Stimulated activated CD4-positive, alpha-beta T cell treated with anti-CD3 and anti-CD28 coated beads, TNF-alpha, amount 100 ng/mL, for 4 hours (primary cell): ENCODE results near the gene PLCB1.
"Not testable (repeated sequence)": the region's sequence is repeated elsewhere in the genome, so short reads cannot be mapped to it uniquely, and the experiment has no call there.

Source experiments
- DNase-seq, 3 experiments: peaks; one replicate each; pipeline ENCODE4 v3.0.0-alpha.2; 2020; ENCODE audit warnings: low read depth in 3 of 3

PLCB1 gene

GRCh38 chr20:8402798-8403197, 270.7 kb downstream of the PLCB1 start:
- no peak for DNase-seq

DNA sequence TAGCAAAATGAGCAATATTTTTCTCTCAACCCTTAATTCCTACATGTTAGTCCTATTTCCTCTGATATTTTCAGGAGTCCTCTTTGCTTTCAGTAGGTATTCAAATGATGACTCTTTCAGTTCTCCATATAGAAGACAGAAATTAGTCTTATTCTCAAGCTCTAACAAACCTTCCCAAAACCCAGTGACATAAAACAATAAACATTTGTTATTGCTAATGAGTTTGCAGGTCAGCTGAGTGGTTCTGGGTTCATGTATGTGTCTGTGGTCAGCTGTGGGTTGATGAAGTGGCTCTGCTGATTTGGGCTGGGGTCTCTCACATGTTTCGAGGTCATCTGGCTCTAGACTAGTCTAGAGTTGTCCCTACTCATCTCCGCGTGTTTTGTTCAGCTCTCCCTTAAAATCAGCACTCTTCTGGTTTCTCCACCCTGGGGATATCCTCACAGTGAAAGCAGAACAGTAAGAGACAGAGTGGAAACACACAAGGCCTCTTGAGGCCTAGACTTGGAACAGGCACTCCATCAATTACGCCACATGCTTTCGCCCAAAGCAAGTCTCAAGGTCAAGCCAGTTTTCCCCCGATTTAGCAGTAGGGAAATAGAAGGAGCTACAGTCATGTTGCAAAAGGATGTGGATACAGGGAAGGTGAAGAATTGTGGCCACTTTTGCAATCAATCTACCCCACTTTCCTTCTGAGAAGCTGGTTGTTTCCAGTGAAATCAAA, 273.0 kb downstream of the PLCB1 start:
- no peak for DNase-seq

GRCh38 chr20:8406391-8406790, 274.3 kb downstream of the PLCB1 start:
- no peak for DNase-seq

DNA sequence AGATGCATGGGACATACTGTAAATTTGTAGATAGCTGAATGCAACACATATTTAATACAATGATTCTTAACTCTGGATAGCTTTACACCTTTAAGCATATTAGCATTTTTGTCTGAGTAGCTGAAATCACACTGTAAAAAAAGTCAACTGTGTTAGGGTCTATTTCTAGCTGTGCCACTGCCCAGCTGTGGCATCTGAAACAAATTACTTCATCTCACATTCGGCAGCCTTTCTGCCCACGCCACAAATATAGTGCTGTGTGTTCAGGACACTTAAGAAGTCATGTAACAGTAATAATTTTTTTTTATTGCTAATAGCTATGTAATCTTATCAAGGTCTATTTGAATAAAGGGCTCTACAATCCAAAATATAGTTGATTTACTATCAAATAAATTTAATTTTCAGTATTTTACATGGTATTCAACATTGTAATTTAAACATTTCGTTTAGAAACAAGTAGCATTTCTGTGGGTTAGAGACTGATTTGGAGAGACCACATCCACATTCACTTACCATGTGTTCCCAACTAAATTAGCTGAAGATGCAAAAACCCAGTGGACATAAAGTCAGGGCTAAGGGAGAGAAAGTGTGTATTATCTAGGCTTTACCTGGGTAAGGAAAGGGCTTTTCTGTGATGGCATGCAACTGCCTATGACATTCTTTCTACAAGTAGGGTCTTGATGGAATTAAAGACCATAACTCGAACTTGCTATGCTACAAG, 276.7 kb downstream of the PLCB1 start:
- no peak for DNase-seq

DNA sequence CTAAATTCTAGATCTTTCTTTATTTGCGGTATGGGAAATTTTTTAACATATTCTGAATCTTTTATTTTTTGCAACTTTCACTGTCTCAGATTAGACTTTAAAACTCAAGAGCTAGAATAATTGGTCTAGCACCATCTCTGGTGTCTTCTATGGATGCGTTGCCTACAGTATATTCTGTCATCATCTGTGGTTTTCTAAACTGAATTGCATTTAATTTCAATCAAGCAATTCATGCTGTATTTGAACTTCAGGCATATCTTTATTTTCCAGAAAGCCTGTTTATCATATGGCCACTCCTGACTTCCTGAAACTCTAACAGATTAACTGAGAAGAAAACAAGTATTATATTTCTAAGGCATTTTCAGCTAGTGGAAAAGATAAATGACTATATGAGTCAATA, 281.6 kb downstream of the PLCB1 start:
- no peak for DNase-seq

GRCh38 chr20:8414586-8415274, 282.7 kb downstream of the PLCB1 start:
- no peak for DNase-seq

DNA sequence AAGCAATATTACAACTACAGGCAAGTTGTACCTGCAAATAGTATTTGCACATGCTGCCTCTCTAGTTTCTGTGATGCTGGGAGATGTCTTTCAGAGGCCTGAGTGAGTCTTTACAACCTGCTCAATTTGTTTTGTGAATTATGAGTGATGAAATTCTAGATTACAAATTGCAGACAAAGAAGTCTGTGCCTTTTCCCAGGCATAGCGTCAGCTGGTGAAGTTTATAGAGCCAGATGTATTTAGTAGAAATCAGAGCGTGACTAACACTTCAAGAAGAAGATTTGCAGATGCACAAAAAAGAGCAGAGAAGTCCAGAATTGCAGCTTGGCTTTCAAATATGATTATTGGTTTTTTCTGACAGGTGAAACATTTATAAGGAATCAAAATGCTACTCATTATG, 289.9 kb downstream of the PLCB1 start:
- DNase-seq, result no peak

DNA sequence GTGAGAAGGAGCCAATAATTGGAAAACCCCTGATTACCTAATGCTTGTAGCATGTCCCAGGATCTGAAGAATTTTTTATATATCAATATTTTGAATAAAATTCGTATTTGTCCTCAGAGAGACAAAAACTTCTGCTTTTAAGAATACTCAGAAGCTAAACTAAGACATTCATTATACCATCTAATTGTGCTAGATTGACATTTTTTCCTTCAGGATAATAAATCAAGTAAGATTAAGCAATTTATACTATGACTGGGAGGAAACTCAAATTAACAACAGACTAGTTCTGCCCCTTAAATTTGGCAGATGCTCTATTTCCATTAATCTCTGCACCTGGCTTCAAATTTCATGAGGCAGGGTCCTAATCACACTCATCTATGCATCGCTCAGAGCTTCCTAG, 291.4 kb downstream of the PLCB1 start:
- DNase-seq, result no peak

GRCh38 chr20:8424010-8424409, 291.9 kb downstream of the PLCB1 start:
- no peak for DNase-seq

DNA sequence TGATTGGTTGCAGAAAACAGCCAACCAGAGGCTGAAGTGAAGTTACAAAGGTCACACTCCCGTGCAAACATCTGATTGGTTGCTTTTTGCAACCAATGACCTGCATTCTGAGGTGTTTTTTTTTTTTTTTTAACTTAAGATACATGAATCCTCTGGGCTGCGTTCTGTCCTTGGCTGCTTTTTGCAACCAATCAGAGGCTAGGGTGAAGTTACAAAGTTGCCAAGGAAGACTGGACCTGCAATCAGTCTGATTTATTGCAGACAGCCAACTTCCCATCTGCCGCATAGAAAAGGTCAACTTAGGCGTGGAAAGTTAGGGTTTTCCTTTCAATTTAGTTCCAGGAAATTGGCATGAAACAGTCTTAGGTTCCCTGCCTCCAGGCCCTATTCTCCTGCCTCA, 292.9 kb downstream of the PLCB1 start:
- no peak for DNase-seq

- DNase-seq, result no peak
These were observed 293.7 kb downstream of the PLCB1 start for GRCh38 chr20:8425802-8426201.

DNA sequence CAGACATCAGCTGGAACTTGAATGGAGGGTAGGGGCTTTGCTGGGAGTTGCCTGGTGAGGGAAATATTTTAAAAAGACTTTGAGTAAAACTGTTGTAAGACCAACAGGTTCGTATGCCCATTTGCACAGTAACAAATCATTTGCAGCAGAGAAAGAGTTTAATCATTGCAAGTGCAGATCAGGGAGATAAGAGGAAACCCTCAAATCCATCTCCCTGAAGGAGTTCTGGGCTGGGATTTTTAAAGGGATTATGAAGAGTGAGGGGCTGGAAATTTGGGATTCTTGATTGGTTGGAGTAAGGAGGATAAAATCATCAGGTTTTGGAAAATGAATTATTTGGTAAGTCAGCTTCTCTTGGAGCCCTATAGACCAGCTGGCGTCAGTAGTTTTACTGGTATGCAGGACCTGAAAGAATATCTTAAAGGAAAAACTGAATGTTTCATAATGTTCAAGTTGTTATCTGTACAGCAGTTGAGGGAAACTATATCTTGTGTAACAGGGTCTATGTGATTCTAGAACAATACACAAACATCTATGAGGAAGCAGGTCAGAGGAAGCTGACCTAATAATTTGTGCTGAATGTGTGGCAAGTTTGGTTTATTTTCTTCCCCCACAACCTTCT, 295.5 kb downstream of the PLCB1 start:
- no peak for DNase-seq

GRCh38 chr20:8428988-8429387, 296.9 kb downstream of the PLCB1 start:
- no peak for DNase-seq

GRCh38 chr20:8431538-8432434, 299.7 kb downstream of the PLCB1 start:
- DNase-seq, result no peak

DNA sequence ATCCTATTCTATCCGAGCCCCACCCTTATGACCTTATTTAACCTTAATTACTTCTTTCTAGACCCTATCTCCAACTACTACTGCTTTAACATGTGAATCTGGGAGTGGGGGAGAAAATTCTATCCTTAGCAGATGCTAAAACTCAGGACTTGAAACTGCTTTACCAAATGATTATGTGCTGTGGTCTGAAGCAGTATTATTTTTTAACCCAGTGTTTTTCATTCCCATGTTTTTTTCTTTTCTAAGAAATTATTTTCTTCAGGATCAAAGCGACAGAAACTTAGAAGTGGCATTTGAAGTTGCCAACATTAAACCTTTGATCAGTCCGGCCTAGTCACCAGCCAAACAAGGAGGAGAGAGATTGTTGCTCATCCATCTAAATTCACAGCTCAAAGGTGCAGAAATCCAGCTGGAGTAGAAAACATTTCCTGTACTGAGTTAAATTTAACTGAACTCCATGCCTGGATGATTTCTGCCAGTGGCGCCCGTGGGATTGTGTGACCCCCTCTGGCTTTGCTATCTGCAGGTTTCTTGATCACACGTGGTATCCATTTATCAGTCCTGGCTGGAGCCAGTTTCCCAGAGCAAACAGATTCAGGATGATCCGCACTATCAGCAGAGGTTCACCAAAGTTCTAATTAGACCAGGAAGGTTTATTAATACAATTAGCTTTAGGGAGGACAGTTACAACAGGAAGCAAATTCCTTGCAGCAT, 300.5 kb downstream of the PLCB1 start:
- no peak for DNase-seq

DNA sequence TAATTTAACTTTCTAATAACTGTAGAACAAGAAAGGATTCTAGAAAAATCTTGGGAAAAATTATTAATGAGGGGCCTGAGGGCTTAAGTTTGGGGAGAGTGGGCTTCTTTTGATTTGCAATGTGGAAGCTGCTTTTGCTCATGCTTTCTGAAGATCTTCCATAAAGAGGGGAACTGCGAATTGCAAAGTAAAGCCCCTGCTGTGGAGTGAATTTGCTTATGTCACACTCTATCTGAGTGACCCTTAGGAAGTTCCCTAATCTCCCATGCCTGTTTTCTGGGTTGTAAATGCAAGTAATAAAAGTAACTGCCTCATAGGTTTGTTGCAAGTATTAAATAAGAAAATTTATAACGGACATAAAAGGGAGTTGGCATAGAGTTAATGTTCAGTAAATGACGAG, 301.2 kb downstream of the PLCB1 start:
- no peak for DNase-seq

- DNase-seq, result no peak
These were observed 302.3 kb downstream of the PLCB1 start for GRCh38 chr20:8434326-8434876.

DNA sequence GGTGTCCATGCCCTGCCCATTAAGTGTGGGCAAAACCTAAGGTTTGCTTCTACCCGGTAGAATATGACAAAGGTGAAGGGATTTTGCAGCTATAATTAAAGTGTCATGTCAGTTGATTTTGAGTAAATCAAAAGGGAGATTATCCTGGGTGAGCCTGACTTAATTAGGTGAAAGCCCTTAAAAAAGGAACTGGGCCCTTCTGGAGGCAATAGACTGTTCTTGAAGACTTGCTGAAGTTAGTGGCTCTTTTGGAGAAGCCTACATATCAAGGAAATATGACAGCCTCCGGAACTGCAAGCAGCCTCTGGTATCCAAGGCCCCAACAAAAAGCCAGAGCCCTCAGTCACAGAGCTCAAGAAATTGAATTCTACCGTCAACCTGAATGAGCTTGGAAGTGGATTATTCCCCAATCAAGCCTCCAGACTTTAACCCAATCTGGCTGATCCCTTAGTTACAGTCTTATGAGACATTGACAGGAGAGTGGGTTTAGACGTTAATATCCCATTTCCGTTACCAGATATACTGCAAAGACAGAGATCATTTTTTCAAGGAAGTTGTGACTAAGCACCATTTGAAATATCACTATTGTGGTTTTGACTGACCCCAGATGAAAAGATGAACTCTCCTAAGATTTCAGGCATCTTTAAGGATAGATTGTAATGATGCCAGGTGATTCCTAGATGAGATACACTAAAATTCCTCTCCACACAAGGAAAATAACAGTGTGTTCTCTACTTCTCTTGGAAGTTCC, 303.4 kb downstream of the PLCB1 start:
- DNase-seq, result no peak

GRCh38 chr20:8436938-8437337, 304.9 kb downstream of the PLCB1 start:
- DNase-seq, result not testable (repeated sequence)

- DNase-seq, result no peak
These were observed 306.7 kb downstream of the PLCB1 start for GRCh38 chr20:8438748-8439147.
